Calu3 (cell line): ENCODE measurements around the gene PIR. TPM values are rescaled to one million over a fixed set of nuclear protein-coding genes. Genes with fewer than 3 reads are reported as not detected.

Experiments
- BruUV-seq: library from RNA; stranded (reverse); fragments of 400-500 nt; replicated peaks from 2 replicates; lab custom pipeline; 2021; lab: Mats Ljungman, UMichigan
- CTCF ChIA-PET: fragments of 300-600 bp; sonication (Branson Sonifier 250); formaldehyde crosslinking; loops from one replicate; lab custom pipeline; 2022; ENCODE audit warnings: antibody characterized with exemption; lab: Charles Lee
- DNase-seq: peaks from one replicate; pipeline ENCODE4 v3.0.0; 2022
- H3K27ac Mint-ChIP-seq: one replicate; pipeline ENCODE4 v1.8.0; 2022; ENCODE audit warnings: mixed read lengths; ENCODE audit not compliant: unreplicated experiment
- H3K27me3 Mint-ChIP-seq: one replicate; pipeline ENCODE4 v1.8.0; 2022; ENCODE audit warnings: mixed read lengths; ENCODE audit not compliant: unreplicated experiment
- H3K36me3 Mint-ChIP-seq: one replicate; pipeline ENCODE4 v1.8.0; 2022; ENCODE audit warnings: mild to moderate bottlenecking, moderate library complexity, mixed read lengths; ENCODE audit not compliant: insufficient read depth, unreplicated experiment
- H3K4me1 Mint-ChIP-seq: one replicate; pipeline ENCODE4 v1.8.0; 2022; ENCODE audit warnings: mild to moderate bottlenecking, low read depth, mixed read lengths; ENCODE audit not compliant: unreplicated experiment
- H3K4me3 Mint-ChIP-seq: one replicate; pipeline ENCODE4 v1.8.0; 2022; ENCODE audit warnings: mild to moderate bottlenecking, low read depth, moderate library complexity, mixed read lengths; ENCODE audit not compliant: unreplicated experiment
- H3K9me3 Mint-ChIP-seq: one replicate; pipeline ENCODE4 v1.8.0; 2022; ENCODE audit warnings: low read depth, mixed read lengths; ENCODE audit not compliant: unreplicated experiment
- CTCF ChIP-seq: fragments of 200-600 bp; IDR thresholded peaks from one replicate; pipeline ENCODE4 v1.8.0; 2022; ENCODE audit warnings: antibody characterized with exemption; ENCODE audit not compliant: unreplicated experiment
- intact Hi-C: fragments of 100-400 bp; cut with micrococcal nuclease; formaldehyde crosslinking; loops from one replicate; pipeline ENCODE4 v1.10.0; 2022; ENCODE audit not compliant: unreplicated experiment
- total RNA-seq: library from RNA; stranded (reverse); gene quantifications from 2 replicates; pipeline ENCODE4 v1.2.3, GENCODE V29; 2022

PIR gene
- total RNA-seq, 1 experiment from 2014 or later = 40.9 TPM

GRCh38 chrX:15496824-15497223, 3.7 kb upstream of the PIR start:
- no peak overlapping the region for H3K27ac Mint-ChIP-seq
- H3K4me1 Mint-ChIP-seq = peaks cover 23% of the 10 kb centered on the region
- TF ChIP-seq CTCF = no peak
- intact Hi-C loops = loop anchor here (10.0 kb wide), 1 partner anchor 168 kb away; the partner anchor contains the start of gene CLTRN
- CTCF ChIA-PET = no interaction called here
- no TSS peak for BruUV-seq
- no peaks in the 10 kb centered on the region for H3K27me3 Mint-ChIP-seq
- peaks cover 9% of the 10 kb centered on the region for H3K36me3 Mint-ChIP-seq
- no peak for DNase-seq
- no peak overlapping the region for H3K4me3 Mint-ChIP-seq
- no peaks in the 10 kb centered on the region for H3K9me3 Mint-ChIP-seq

- CTCF ChIA-PET = no interaction called here
- peaks cover 9% of the 10 kb centered on the region for H3K36me3 Mint-ChIP-seq
- no peak for TF ChIP-seq CTCF
- H3K27ac Mint-ChIP-seq = no peak overlapping the region
- H3K27me3 Mint-ChIP-seq = no peaks in the 10 kb centered on the region
- peaks cover 23% of the 10 kb centered on the region for H3K4me1 Mint-ChIP-seq
- no peaks in the 10 kb centered on the region for H3K9me3 Mint-ChIP-seq
- intact Hi-C loops = loop anchor here (10.0 kb wide), 1 partner anchor 169 kb away; the partner anchor contains the start of gene CLTRN
- H3K4me3 Mint-ChIP-seq = no peak overlapping the region
- BruUV-seq = no TSS peak
- no peak for DNase-seq
Observed at GRCh38 chrX:15495801-15496200, 2.7 kb upstream of the PIR start.

GRCh38 chrX:15492469-15492868, 664 bp downstream of the PIR start:
- Mint-ChIP-seq H3K36me3 (peaks cover 9% of the 10 kb centered on the region), H3K9me3 (no peaks in the 10 kb centered on the region), H3K4me3 (peak overlapping the region; percentile 85), H3K27ac (peak overlapping the region; percentile 46), H3K27me3 (no peaks in the 10 kb centered on the region), H3K4me1 (peaks cover 13% of the 10 kb centered on the region)
- no peak for TF ChIP-seq CTCF
- CTCF ChIA-PET = interaction anchor here (0.7 to 1.8 kb wide), 3 partner anchors 16 to 72 kb away, joined by 3 to 11 read pairs (median 4); no protein-coding TSS in a partner anchor
- intact Hi-C loops = loop anchor here (2.0 to 10.0 kb wide), 2 partner anchors 20 to 172 kb away; partner anchors contain the start of gene CLTRN
- BruUV-seq = TSS peak; percentile 64
- no peak for DNase-seq

- Mint-ChIP-seq H3K36me3 (no peaks in the 10 kb centered on the region), H3K27me3 (no peaks in the 10 kb centered on the region), H3K4me1 (no peaks in the 10 kb centered on the region), H3K4me3 (no peak overlapping the region), H3K27ac (no peak overlapping the region), H3K9me3 (no peaks in the 10 kb centered on the region)
- intact Hi-C loops = no loop called here
- no TSS peak for BruUV-seq
- TF ChIP-seq CTCF = no peak
- no peak for DNase-seq
- CTCF ChIA-PET = no interaction called here
Observed at GRCh38 chrX:15483891-15484290, 9.2 kb downstream of the PIR start.
